ENCODE results near the gene PIK3C2G.

PIK3C2G gene

GRCh38 chr12:18264581-18265075 is 3.3 kb downstream of the PIK3C2G start:
- no peak for TF ChIP-seq EZH2phosphoT487 (IDR thresholded peaks at IDR 0.05; ENCODE audit: borderline replicate concordance, low read length)
- TF ChIP-seq CTCF (IDR thresholded peaks at IDR 0.05; ENCODE audit: low read depth, low read length, poor library complexity, severe bottlenecking), result no peak
- H4K20me1 ChIP-seq (ENCODE audit: control insufficient read depth, insufficient read depth, low read depth, low read length), result no peaks in the 10 kb centered on the region

GRCh38 chr12:18267427-18268099 is 6.2 kb downstream of the PIK3C2G start:
- no peaks in the 10 kb centered on the region for H4K20me1 ChIP-seq (ENCODE audit: control insufficient read depth, insufficient read depth, low read depth, low read length)
- no peaks in the 10 kb centered on the region for H3F3A ChIP-seq (ENCODE audit: control insufficient read depth, insufficient read depth)
- H3K4me3 ChIP-seq (ENCODE audit: low read length), result no peak overlapping the region
- no peaks in the 10 kb centered on the region for H3K79me2 ChIP-seq (ENCODE audit: control insufficient read depth, low read length)
- H3K9me3 ChIP-seq (ENCODE audit: control insufficient read depth, insufficient read depth, low read length), result no peaks in the 10 kb centered on the region
- H3K27me3 ChIP-seq (ENCODE audit: control insufficient read depth, low read length), result no peaks in the 10 kb centered on the region
- no peak for TF ChIP-seq EZH2phosphoT487 (IDR thresholded peaks at IDR 0.05; ENCODE audit: borderline replicate concordance, low read length)
- TF ChIP-seq CTCF (IDR thresholded peaks at IDR 0.05; ENCODE audit: low read depth, low read length, poor library complexity, severe bottlenecking), result no peak
- H3K36me3 ChIP-seq (ENCODE audit: control insufficient read depth, low read length), result no peaks in the 10 kb centered on the region
- H3K4me1 ChIP-seq (ENCODE audit: control insufficient read depth, low read length), result no peaks in the 10 kb centered on the region
- no peak overlapping the region for H3K4me2 ChIP-seq (ENCODE audit: low read length)
- H3K9me2 ChIP-seq (replicated peaks; ENCODE audit: control insufficient read depth, low read length), result no peaks in the 10 kb centered on the region
- H3K27ac ChIP-seq (ENCODE audit: low read depth, low read length), result no peak overlapping the region

More at GRCh38 chr12:18264581-18265075, 3.3 kb downstream of the PIK3C2G start:
- no peak overlapping the region for H3K27ac ChIP-seq (ENCODE audit: low read depth, low read length)
- H3K9me2 ChIP-seq (replicated peaks; ENCODE audit: control insufficient read depth, low read length), result no peaks in the 10 kb centered on the region
- no peaks in the 10 kb centered on the region for H3F3A ChIP-seq (ENCODE audit: control insufficient read depth, insufficient read depth)
- H3K79me2 ChIP-seq (ENCODE audit: control insufficient read depth, low read length), result no peaks in the 10 kb centered on the region
- no peaks in the 10 kb centered on the region for H3K36me3 ChIP-seq (ENCODE audit: control insufficient read depth, low read length)
- no peaks in the 10 kb centered on the region for H3K27me3 ChIP-seq (ENCODE audit: control insufficient read depth, low read length)
- H3K4me1 ChIP-seq (ENCODE audit: control insufficient read depth, low read length), result no peaks in the 10 kb centered on the region
- H3K9me3 ChIP-seq (ENCODE audit: control insufficient read depth, insufficient read depth, low read length), result no peaks in the 10 kb centered on the region
- no peak overlapping the region for H3K4me2 ChIP-seq (ENCODE audit: low read length)
- no peak overlapping the region for H3K4me3 ChIP-seq (ENCODE audit: low read length)

GRCh38 chr12:18270958-18271460 is 9.7 kb downstream of the PIK3C2G start:
- Histone ChIP-seq H3K9me3 (ENCODE audit: control insufficient read depth, insufficient read depth, low read length) (no peaks in the 10 kb centered on the region), H3K9me2 (replicated peaks; ENCODE audit: control insufficient read depth, low read length) (no peaks in the 10 kb centered on the region), H4K20me1 (ENCODE audit: control insufficient read depth, insufficient read depth, low read depth, low read length) (no peaks in the 10 kb centered on the region), H3K36me3 (ENCODE audit: control insufficient read depth, low read length) (no peaks in the 10 kb centered on the region), H3K79me2 (ENCODE audit: control insufficient read depth, low read length) (no peaks in the 10 kb centered on the region), H3K4me3 (ENCODE audit: low read length) (no peak overlapping the region), H3K4me1 (ENCODE audit: control insufficient read depth, low read length) (no peaks in the 10 kb centered on the region), H3K27ac (ENCODE audit: low read depth, low read length) (no peak overlapping the region), H3F3A (ENCODE audit: control insufficient read depth, insufficient read depth) (no peaks in the 10 kb centered on the region), H3K4me2 (ENCODE audit: low read length) (no peak overlapping the region), H3K27me3 (ENCODE audit: control insufficient read depth, low read length) (no peaks in the 10 kb centered on the region)
- TF ChIP-seq CTCF (IDR thresholded peaks at IDR 0.05; ENCODE audit: low read depth, low read length, poor library complexity, severe bottlenecking) (no peak), EZH2phosphoT487 (IDR thresholded peaks at IDR 0.05; ENCODE audit: borderline replicate concordance, low read length) (no peak)
